ENCODE results near the gene THNSL1. TPM values are rescaled to one million over a fixed set of nuclear protein-coding genes. Genes with fewer than 3 reads are reported as not detected.

The THNSL1 gene
- total and polyA plus RNA-seq, 2 of the 8 experiments (the other 6 are each of a cell fraction or from before 2014, with no cell fraction given), result 1.4 to 3.1 TPM

GRCh38 chr10:25050402-25050801 lies 34.0 kb downstream of the THNSL1 start (continued):
- no peak for TF ChIP-seq EP300 (IDR thresholded peaks at IDR 0.05; ENCODE audit: borderline replicate concordance in 1 of 2, low read depth in 2 of 2, low read length in 2 of 2)
